ENCODE results near the gene TSPAN31.

DNA sequence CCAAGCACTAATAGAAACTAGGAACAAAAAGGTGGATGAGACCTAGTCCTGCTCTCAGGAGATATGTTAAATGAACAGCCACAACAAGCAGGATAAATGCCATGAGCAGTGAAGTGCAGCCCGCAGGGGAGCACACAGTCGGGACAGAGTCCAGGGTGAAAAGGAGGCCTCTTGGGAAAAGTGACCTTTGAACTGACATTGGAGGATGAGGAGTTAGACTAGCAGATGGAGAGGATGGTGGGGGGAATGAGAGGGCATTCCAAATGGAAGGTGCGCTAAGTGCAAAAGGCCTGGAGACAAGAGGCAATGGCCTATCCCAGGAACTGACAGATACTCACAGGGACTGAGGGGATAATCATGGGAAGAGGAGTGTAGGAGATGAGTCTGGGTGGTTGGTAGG, 46.4 kb upstream of the TSPAN31 start:
- TF ChIP-seq, protein P1, sequence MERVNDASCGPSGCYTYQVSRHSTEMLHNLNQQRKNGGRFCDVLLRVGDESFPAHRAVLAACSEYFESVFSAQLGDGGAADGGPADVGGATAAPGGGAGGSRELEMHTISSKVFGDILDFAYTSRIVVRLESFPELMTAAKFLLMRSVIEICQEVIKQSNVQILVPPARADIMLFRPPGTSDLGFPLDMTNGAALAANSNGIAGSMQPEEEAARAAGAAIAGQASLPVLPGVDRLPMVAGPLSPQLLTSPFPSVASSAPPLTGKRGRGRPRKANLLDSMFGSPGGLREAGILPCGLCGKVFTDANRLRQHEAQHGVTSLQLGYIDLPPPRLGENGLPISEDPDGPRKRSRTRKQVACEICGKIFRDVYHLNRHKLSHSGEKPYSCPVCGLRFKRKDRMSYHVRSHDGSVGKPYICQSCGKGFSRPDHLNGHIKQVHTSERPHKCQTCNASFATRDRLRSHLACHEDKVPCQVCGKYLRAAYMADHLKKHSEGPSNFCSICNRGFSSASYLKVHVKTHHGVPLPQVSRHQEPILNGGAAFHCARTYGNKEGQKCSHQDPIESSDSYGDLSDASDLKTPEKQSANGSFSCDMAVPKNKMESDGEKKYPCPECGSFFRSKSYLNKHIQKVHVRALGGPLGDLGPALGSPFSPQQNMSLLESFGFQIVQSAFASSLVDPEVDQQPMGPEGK (CRISPR knock-in tag; IDR thresholded peaks at IDR 0.05; ENCODE audit: borderline replicate concordance) = no peak
- TF ChIP-seq RARB (CRISPR knock-in tag; IDR thresholded peaks at IDR 0.05) = no peak
- TF ChIP-seq SNAI2 (CRISPR knock-in tag; IDR thresholded peaks at IDR 0.05) = no peak
- TF ChIP-seq TOX (CRISPR knock-in tag; IDR thresholded peaks at IDR 0.05; ENCODE audit: borderline replicate concordance) = no peak
- TF ChIP-seq CSDC2 (CRISPR knock-in tag; IDR thresholded peaks at IDR 0.05) = no peak
- no peak for TF ChIP-seq ZNF70 (CRISPR knock-in tag; IDR thresholded peaks at IDR 0.05)

Data from SK-N-SH treated with all-trans-retinoic acid at 6 μM for 48 hours (cell line).